Epithelial cell of prostate (primary cell): Measurements from ENCODE around the gene RAB31.
A peak's percentile ranks its signal among the peaks of the same experiment; 100 is the strongest.
"Not testable (repeated sequence)": the region's sequence is repeated elsewhere in the genome, so short reads cannot be mapped to it uniquely, and the experiment has no call there.

ENCODE experiments used
- DNase-seq: peaks from one replicate; pipeline ENCODE4 v3.0.0-alpha.2; 2011; ENCODE audit warnings: low read depth, low spot score
- H3K27ac ChIP-seq: fragments of 450-650 bp; 2 replicates; pipeline ENCODE4 v1.5.1; 2017; ENCODE audit warnings: mild to moderate bottlenecking

Gene RAB31

GRCh38 chr18:9708057-9708433 is at the start of gene RAB31:
Gene RAB31, plus strand, starts transcription at chr18:9708301. Its CDS starts 105 bp downstream, at chr18:9708406.
- no peak for DNase-seq
- H3K27ac ChIP-seq, result peak within 1 kb of the TSS; percentile 48

- peak overlapping the region; percentile 100 for H3K27ac ChIP-seq
- DNase-seq, result no peak
These were observed 48.4 kb upstream of the RAB31 start for GRCh38 chr18:9659499-9660375.

GRCh38 chr18:9661564-9661963 is 46.5 kb upstream of the RAB31 start:
- no peak overlapping the region for H3K27ac ChIP-seq
- DNase-seq, result no peak

- no peak overlapping the region for H3K27ac ChIP-seq
- no peak for DNase-seq
These were observed 44.7 kb upstream of the RAB31 start for GRCh38 chr18:9663377-9663776.

- no peak for DNase-seq
- no peak overlapping the region for H3K27ac ChIP-seq
These were observed 42.8 kb upstream of the RAB31 start for GRCh38 chr18:9665314-9665713.

GRCh38 chr18:9666548-9666947 is 41.6 kb upstream of the RAB31 start:
- no peak for DNase-seq
- no peak overlapping the region for H3K27ac ChIP-seq

- DNase-seq, result no peak
These were observed 39.1 kb upstream of the RAB31 start for GRCh38 chr18:9669016-9669415.

GRCh38 chr18:9671214-9671613 is 36.9 kb upstream of the RAB31 start:
- peak; percentile 49 for DNase-seq
- peak overlapping the region; percentile 92 for H3K27ac ChIP-seq

More at GRCh38 chr18:9669016-9669415, 39.1 kb upstream of the RAB31 start:
- no peak overlapping the region for H3K27ac ChIP-seq

- DNase-seq, result peak; percentile 99
- peak overlapping the region; percentile 92 for H3K27ac ChIP-seq
These were observed 34.5 kb upstream of the RAB31 start for GRCh38 chr18:9673296-9674251.

GRCh38 chr18:9678216-9678615 is 29.9 kb upstream of the RAB31 start:
- not testable (repeated sequence) for H3K27ac ChIP-seq, DNase-seq

GRCh38 chr18:9679125-9679524 is 29.0 kb upstream of the RAB31 start:
- DNase-seq, result no peak

GRCh38 chr18:9681217-9681616 is 26.9 kb upstream of the RAB31 start:
- no peak for DNase-seq
- H3K27ac ChIP-seq, result no peak overlapping the region

More at GRCh38 chr18:9679125-9679524, 29.0 kb upstream of the RAB31 start:
- no peak overlapping the region for H3K27ac ChIP-seq

GRCh38 chr18:9682572-9682971 is 25.5 kb upstream of the RAB31 start:
- DNase-seq, result no peak
- H3K27ac ChIP-seq, result no peak overlapping the region

GRCh38 chr18:9683418-9684396 is 24.4 kb upstream of the RAB31 start:
- no peak overlapping the region for H3K27ac ChIP-seq
- no peak for DNase-seq

GRCh38 chr18:9684881-9685614 is 23.1 kb upstream of the RAB31 start:
- H3K27ac ChIP-seq, result no peak overlapping the region
- no peak for DNase-seq

GRCh38 chr18:9685615-9685890 is 22.5 kb upstream of the RAB31 start:
- DNase-seq, result no peak
- H3K27ac ChIP-seq, result no peak overlapping the region

- DNase-seq, result peak; percentile 85
- peak overlapping the region; percentile 18 for H3K27ac ChIP-seq
These were observed 19.9 kb upstream of the RAB31 start for GRCh38 chr18:9688036-9688741.

- no peak for DNase-seq
- no peak overlapping the region for H3K27ac ChIP-seq
These were observed 18.8 kb upstream of the RAB31 start for GRCh38 chr18:9689253-9689652.
